Measurements from ENCODE around the gene IGF1R. TPM values are rescaled to one million over a fixed set of nuclear protein-coding genes. Genes with fewer than 3 reads are reported as not detected.

IGF1R gene
- total RNA-seq, 1 experiment from 2014 or later: 14.2 TPM

GRCh38 chr15:98856532-98856907 is 208.2 kb downstream of the IGF1R start:
- no peak for DNase-seq (ENCODE audit: low read depth)

- DNase-seq (ENCODE audit: low read depth): no peak
Measured at GRCh38 chr15:98858610-98859023, 210.3 kb downstream of the IGF1R start.

- DNase-seq (ENCODE audit: low read depth): no peak
Measured at GRCh38 chr15:98859149-98859548, 210.8 kb downstream of the IGF1R start.

- no peak for DNase-seq (ENCODE audit: low read depth)
Measured at GRCh38 chr15:98860281-98861041, 212.1 kb downstream of the IGF1R start.

GRCh38 chr15:98861188-98861587 is 212.8 kb downstream of the IGF1R start:
- DNase-seq (ENCODE audit: low read depth): no peak

GRCh38 chr15:98863983-98864382 is 215.6 kb downstream of the IGF1R start:
- DNase-seq (ENCODE audit: low read depth): no peak

GRCh38 chr15:98865397-98866339 is 217.3 kb downstream of the IGF1R start:
- DNase-seq (ENCODE audit: low read depth): peak; percentile 96

- peak; percentile 76 for DNase-seq (ENCODE audit: low read depth)
Measured at GRCh38 chr15:98866511-98866910, 218.2 kb downstream of the IGF1R start.

- DNase-seq (ENCODE audit: low read depth): no peak
Measured at GRCh38 chr15:98868564-98868963, 220.2 kb downstream of the IGF1R start.

GRCh38 chr15:98870788-98871187 is 222.4 kb downstream of the IGF1R start:
- no peak for DNase-seq (ENCODE audit: low read depth)

- no peak for DNase-seq (ENCODE audit: low read depth)
Measured at GRCh38 chr15:98872774-98873173, 224.4 kb downstream of the IGF1R start.

GRCh38 chr15:98873441-98874218 is 225.3 kb downstream of the IGF1R start:
- peak; percentile 87 for DNase-seq (ENCODE audit: low read depth)

- DNase-seq (ENCODE audit: low read depth): no peak
Measured at GRCh38 chr15:98874370-98874769, 226.0 kb downstream of the IGF1R start.

GRCh38 chr15:98874773-98875172 is 226.4 kb downstream of the IGF1R start:
- no peak for DNase-seq (ENCODE audit: low read depth)

- no peak for DNase-seq (ENCODE audit: low read depth)
Measured at GRCh38 chr15:98875309-98875708, 227.0 kb downstream of the IGF1R start.

GRCh38 chr15:98876451-98877369 is 228.4 kb downstream of the IGF1R start:
- no peak for DNase-seq (ENCODE audit: low read depth)

GRCh38 chr15:98878172-98878571 is 229.8 kb downstream of the IGF1R start:
- DNase-seq (ENCODE audit: low read depth): no peak

GRCh38 chr15:98878862-98879261 is 230.5 kb downstream of the IGF1R start:
- no peak for DNase-seq (ENCODE audit: low read depth)

- peak; percentile 56 for DNase-seq (ENCODE audit: low read depth)
Measured at GRCh38 chr15:98881526-98882520, 233.5 kb downstream of the IGF1R start.

GRCh38 chr15:98883478-98883877 is 235.1 kb downstream of the IGF1R start:
- DNase-seq (ENCODE audit: low read depth): no peak

Data from Daoy (cell line).